DOHH2 (cell line): ENCODE data around the gene DCDC2C.

Experiments used
- H3F3A ChIP-seq: fragments of 200-600 bp; sonication (generic), shearing (Covaris generic); 2 replicates; pipeline ENCODE4 v1.6.0; 2016; ENCODE audit warnings: antibody characterized with exemption, mild to moderate bottlenecking; ENCODE audit not compliant: control insufficient read depth, insufficient read depth
- H3K27ac ChIP-seq: fragments of 200-600 bp; sonication (generic); 2 replicates; pipeline ENCODE4 v1.5.1; 2014; ENCODE audit warnings: low read depth, mild to moderate bottlenecking, low read length, moderate library complexity
- H3K27me3 ChIP-seq: fragments of 200-600 bp; sonication (generic); 2 replicates; pipeline ENCODE4 v1.6.1; 2014; ENCODE audit warnings: mild to moderate bottlenecking, low read length, mixed read lengths; ENCODE audit not compliant: control insufficient read depth
- H3K36me3 ChIP-seq: fragments of 200-600 bp; sonication (generic); 2 replicates; pipeline ENCODE4 v1.6.1; 2014; ENCODE audit warnings: mild to moderate bottlenecking, low read length, moderate library complexity, mixed read lengths; ENCODE audit not compliant: control insufficient read depth
- H3K4me1 ChIP-seq: fragments of 200-600 bp; sonication (generic); 2 replicates; pipeline ENCODE4 v1.6.1; 2014; ENCODE audit warnings: mild to moderate bottlenecking, low read length, mixed read lengths; ENCODE audit not compliant: control insufficient read depth
- H3K4me2 ChIP-seq: fragments of 200-600 bp; sonication (generic); 2 replicates; pipeline ENCODE4 v1.6.0; 2014; ENCODE audit warnings: mild to moderate bottlenecking, low read length, moderate library complexity
- H3K4me3 ChIP-seq: fragments of 200-600 bp; sonication (generic); 2 replicates; pipeline ENCODE4 v1.5.1; 2014; ENCODE audit warnings: mild to moderate bottlenecking, low read length, mixed read lengths
- H3K79me2 ChIP-seq: fragments of 200-600 bp; sonication (generic); 2 replicates; pipeline ENCODE4 v1.6.1; 2014; ENCODE audit warnings: mild to moderate bottlenecking, low read length, mixed read lengths; ENCODE audit not compliant: control insufficient read depth
- H3K9me2 ChIP-seq: fragments of 200-600 bp; sonication (generic); replicated peaks from 2 replicates; pipeline ENCODE4 v1.6.1; 2014; ENCODE audit warnings: mild to moderate bottlenecking, low read length, mixed read lengths; ENCODE audit not compliant: control insufficient read depth
- H3K9me3 ChIP-seq: fragments of 200-600 bp; sonication (generic); 2 replicates; pipeline ENCODE4 v1.6.1; 2014; ENCODE audit warnings: antibody characterized with exemption, low read length, mixed read lengths; ENCODE audit not compliant: control insufficient read depth, insufficient read depth
- H4K20me1 ChIP-seq: fragments of 200-600 bp; sonication (generic); 2 replicates; pipeline ENCODE4 v1.6.0; 2014; ENCODE audit warnings: low read depth, mild to moderate bottlenecking, antibody characterized with exemption, low read length, moderate library complexity; ENCODE audit not compliant: control insufficient read depth, insufficient read depth
- EZH2phosphoT487 ChIP-seq: fragments of 200-600 bp; sonication (generic); IDR thresholded peaks from 2 replicates; pipeline ENCODE4 v1.6.1; 2017; ENCODE audit warnings: borderline replicate concordance, mild to moderate bottlenecking, antibody characterized with exemption, low read length, moderate library complexity, mixed read lengths
- TF ChIP-seq, protein P1 (sequence below): fragments of 200-600 bp; sonication (generic); IDR thresholded peaks from one replicate; pipeline ENCODE4 v1.5.1; 2014; ENCODE audit warnings: antibody characterized with exemption, mild to moderate bottlenecking, low read depth, low read length; ENCODE audit not compliant: poor library complexity, severe bottlenecking

DCDC2C gene

DNA sequence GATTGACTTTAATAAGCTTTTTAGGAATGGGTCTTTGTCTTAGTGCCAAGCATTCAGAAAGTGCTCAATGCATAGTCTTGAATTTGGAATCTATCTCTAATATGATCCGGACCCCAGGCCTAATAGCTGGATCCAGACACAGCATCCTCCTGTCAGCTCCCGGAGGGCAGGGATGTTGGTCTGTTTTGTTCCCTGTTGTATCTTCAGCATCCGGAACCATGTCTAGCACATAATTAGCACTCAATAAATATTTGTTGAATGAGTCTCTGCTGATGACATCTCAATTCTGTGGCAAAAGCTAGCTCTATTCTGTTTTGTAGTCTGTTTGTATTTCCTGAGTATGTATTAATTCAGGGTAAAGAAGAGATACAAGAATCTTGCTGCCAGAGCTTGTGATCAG, 169.1 kb downstream of the DCDC2C start:
- no peaks in the 10 kb centered on the region for H3K27me3 ChIP-seq
- no peaks in the 10 kb centered on the region for H3K9me3 ChIP-seq
- no peaks in the 10 kb centered on the region for H3K36me3 ChIP-seq
- TF ChIP-seq EZH2phosphoT487: no peak
- TF ChIP-seq, protein P1, sequence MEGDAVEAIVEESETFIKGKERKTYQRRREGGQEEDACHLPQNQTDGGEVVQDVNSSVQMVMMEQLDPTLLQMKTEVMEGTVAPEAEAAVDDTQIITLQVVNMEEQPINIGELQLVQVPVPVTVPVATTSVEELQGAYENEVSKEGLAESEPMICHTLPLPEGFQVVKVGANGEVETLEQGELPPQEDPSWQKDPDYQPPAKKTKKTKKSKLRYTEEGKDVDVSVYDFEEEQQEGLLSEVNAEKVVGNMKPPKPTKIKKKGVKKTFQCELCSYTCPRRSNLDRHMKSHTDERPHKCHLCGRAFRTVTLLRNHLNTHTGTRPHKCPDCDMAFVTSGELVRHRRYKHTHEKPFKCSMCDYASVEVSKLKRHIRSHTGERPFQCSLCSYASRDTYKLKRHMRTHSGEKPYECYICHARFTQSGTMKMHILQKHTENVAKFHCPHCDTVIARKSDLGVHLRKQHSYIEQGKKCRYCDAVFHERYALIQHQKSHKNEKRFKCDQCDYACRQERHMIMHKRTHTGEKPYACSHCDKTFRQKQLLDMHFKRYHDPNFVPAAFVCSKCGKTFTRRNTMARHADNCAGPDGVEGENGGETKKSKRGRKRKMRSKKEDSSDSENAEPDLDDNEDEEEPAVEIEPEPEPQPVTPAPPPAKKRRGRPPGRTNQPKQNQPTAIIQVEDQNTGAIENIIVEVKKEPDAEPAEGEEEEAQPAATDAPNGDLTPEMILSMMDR: no peak
- H4K20me1 ChIP-seq: no peaks in the 10 kb centered on the region
- H3K9me2 ChIP-seq: no peaks in the 10 kb centered on the region
- no peak overlapping the region for H3K4me3 ChIP-seq
- no peak overlapping the region for H3K27ac ChIP-seq
- H3K4me2 ChIP-seq: no peak overlapping the region
- no peaks in the 10 kb centered on the region for H3K4me1 ChIP-seq
- H3F3A ChIP-seq: no peaks in the 10 kb centered on the region
- H3K79me2 ChIP-seq: no peaks in the 10 kb centered on the region

DNA sequence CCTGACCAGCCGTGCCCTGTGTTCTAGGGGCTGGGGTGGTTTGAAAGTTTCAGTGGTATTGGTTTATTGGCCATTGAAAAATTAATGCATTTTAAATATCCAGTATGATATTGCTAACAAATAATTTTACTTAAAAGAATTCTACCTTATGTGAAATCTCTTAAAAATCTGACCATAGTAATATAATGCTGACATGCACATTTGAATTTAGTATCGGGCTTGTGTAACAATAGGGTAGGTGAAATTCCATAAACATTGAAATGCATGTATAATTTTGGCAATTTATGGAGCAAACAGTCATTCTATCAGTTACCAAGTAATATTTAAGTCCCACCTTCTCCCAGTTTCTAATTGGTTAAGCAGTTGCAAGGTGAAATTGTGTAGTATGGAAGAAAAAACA, 170.5 kb downstream of the DCDC2C start:
- no peak overlapping the region for H3K27ac ChIP-seq
- H3K79me2 ChIP-seq: no peaks in the 10 kb centered on the region
- no peak for TF ChIP-seq EZH2phosphoT487
- TF ChIP-seq, protein P1: no peak
- H3K4me1 ChIP-seq: no peaks in the 10 kb centered on the region
- no peaks in the 10 kb centered on the region for H3K27me3 ChIP-seq
- H3K36me3 ChIP-seq: no peaks in the 10 kb centered on the region
- H3K9me3 ChIP-seq: no peaks in the 10 kb centered on the region
- no peak overlapping the region for H3K4me2 ChIP-seq
- H3K4me3 ChIP-seq: no peak overlapping the region
- no peaks in the 10 kb centered on the region for H3F3A ChIP-seq
- H4K20me1 ChIP-seq: no peaks in the 10 kb centered on the region
- H3K9me2 ChIP-seq: no peaks in the 10 kb centered on the region

DNA sequence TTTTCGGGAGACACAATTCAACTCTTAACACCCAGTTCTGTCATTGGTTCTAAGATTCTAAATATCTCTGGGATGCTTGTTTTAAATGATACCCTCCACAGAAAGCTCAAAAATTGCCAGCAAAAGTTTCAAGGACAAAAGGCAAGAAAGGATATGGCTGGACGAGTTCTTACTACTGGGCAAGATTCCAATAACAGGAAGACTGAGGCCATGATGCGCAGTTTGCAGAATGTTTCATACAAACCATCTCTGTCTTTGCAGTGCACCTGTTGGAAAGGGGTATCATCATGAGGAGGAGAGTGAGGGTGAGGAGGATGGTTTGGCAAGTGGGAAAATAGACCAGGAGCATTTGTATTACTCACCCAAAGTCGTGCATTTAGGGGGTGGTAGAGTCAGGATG, 172.8 kb downstream of the DCDC2C start:
- Histone ChIP-seq H3K36me3 (no peaks in the 10 kb centered on the region), H3K4me2 (no peak overlapping the region), H3F3A (no peaks in the 10 kb centered on the region), H3K4me3 (no peak overlapping the region), H3K9me3 (no peaks in the 10 kb centered on the region), H4K20me1 (no peaks in the 10 kb centered on the region), H3K27ac (no peak overlapping the region), H3K4me1 (no peaks in the 10 kb centered on the region), H3K9me2 (no peaks in the 10 kb centered on the region), H3K27me3 (no peaks in the 10 kb centered on the region), H3K79me2 (no peaks in the 10 kb centered on the region)
- TF ChIP-seq, protein P1: no peak
- TF ChIP-seq EZH2phosphoT487: no peak

DNA sequence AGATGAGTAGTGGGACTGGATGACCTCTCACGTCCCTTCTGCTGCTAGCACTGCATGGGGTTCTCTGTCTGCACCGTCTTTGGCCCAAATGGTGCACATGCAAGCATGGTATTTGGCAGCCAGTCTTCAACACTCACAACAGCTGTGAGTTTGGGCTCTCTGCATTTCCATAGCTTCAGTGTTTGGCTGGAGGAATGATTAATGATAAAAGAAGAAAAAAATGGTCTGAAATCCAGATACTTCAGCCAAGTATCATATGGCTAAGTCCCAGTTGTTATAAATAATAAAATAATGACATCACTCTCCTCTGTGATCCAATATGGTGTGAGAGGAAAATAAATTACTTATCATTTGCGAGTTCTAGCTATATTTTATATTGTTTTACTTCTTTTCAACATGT, 173.3 kb downstream of the DCDC2C start:
- no peaks in the 10 kb centered on the region for H3K36me3 ChIP-seq
- H3K4me1 ChIP-seq: no peaks in the 10 kb centered on the region
- H3K4me3 ChIP-seq: no peak overlapping the region
- no peak overlapping the region for H3K27ac ChIP-seq
- no peaks in the 10 kb centered on the region for H3K9me3 ChIP-seq
- H3K27me3 ChIP-seq: no peaks in the 10 kb centered on the region
- no peak overlapping the region for H3K4me2 ChIP-seq
- H4K20me1 ChIP-seq: no peaks in the 10 kb centered on the region
- H3F3A ChIP-seq: no peaks in the 10 kb centered on the region
- H3K9me2 ChIP-seq: no peaks in the 10 kb centered on the region
- TF ChIP-seq, protein P1: no peak
- TF ChIP-seq EZH2phosphoT487: no peak
- no peaks in the 10 kb centered on the region for H3K79me2 ChIP-seq
